Skeletal muscle tissue (tissue), 4 donors: ENCODE measurements around the gene CCDC183. TPM values are rescaled to one million over a fixed set of nuclear protein-coding genes. Genes with fewer than 3 reads are reported as not detected.
A peak's percentile ranks its signal among the peaks of the same experiment; 100 is the strongest.
"Not testable (repeated sequence)": the region's sequence is repeated elsewhere in the genome, so short reads cannot be mapped to it uniquely, and the experiment has no call there.

Experiments
- H3K27ac ChIP-seq: one replicate; pipeline ENCODE4 v1.7.0; 2013; ENCODE audit warnings: mild to moderate bottlenecking, low read depth, low read length, inconsistent platforms
- H3K27me3 ChIP-seq, 3 donors: one replicate each; pipeline ENCODE4 v1.7.0; 2013; ENCODE audit warnings: low read length in 3 of 3; ENCODE audit not compliant: control insufficient read depth in 3 of 3, insufficient read depth in 3 of 3
- H3K36me3 ChIP-seq, 3 donors: one replicate each; pipeline ENCODE4 v1.7.0; 2013; ENCODE audit warnings: low read length in 3 of 3; ENCODE audit not compliant: control insufficient read depth in 3 of 3, insufficient read depth in 3 of 3
- H3K4me1 ChIP-seq, 3 donors: one replicate each; pipeline ENCODE4 v1.7.0; 2013; ENCODE audit warnings: low read length in 3 of 3, mild to moderate bottlenecking in 3 of 3; ENCODE audit not compliant: control insufficient read depth in 3 of 3, insufficient read depth in 3 of 3
- H3K4me3 ChIP-seq, 3 donors: one replicate each; pipeline ENCODE4 v1.7.0; 2013; ENCODE audit warnings: low read length in 3 of 3
- H3K9ac ChIP-seq, 3 donors: one replicate each; pipeline ENCODE4 v1.7.0; 2013; ENCODE audit warnings: low read length in 3 of 3, mild to moderate bottlenecking in 3 of 3, moderate library complexity in 2 of 3, low read depth in 1 of 3
- H3K9me3 ChIP-seq, 3 donors: one replicate each; pipeline ENCODE4 v1.7.0; 2013; ENCODE audit warnings: low read length in 3 of 3; ENCODE audit not compliant: control insufficient read depth in 3 of 3
- total RNA-seq: library from RNA; depleted of rRNA; stranded (reverse); fragments of >200 nt; gene quantifications from one replicate; pipeline ENCODE4 v1.2.3, GENCODE V29; 2014
- donor health status: Osteomylitis.

The CCDC183 gene
- total RNA-seq, 1 donor from 2014 or later, result 1.0 TPM

GRCh38 chr9:136790640-136791515, 5.3 kb upstream of the CCDC183 start, which contains the start of gene TMEM141:
Gene TMEM141, plus strand, starts transcription at chr9:136791344. Its CDS starts 27 bp downstream, at chr9:136791371.
- peak within 1 kb of the TSS; percentile 95 for H3K27ac ChIP-seq
- peaks cover 13 to 15% (median 14%) of the 10 kb centered on the region in 3 donors for H3K4me1 ChIP-seq
- H3K9me3 ChIP-seq, result no peaks in the 10 kb centered on the region
- H3K9ac ChIP-seq, result peak within 1 kb of the TSS; percentile 77 to 94 (median 87)
- peak within 1 kb of the TSS; percentile 87 to 95 (median 93) for H3K4me3 ChIP-seq
- H3K27me3 ChIP-seq, result peaks cover 0 to under 1% (median 0%) of the 10 kb centered on the region in 3 donors
- peaks cover 0 to 8% (median 7%) of the 10 kb centered on the region in 3 donors for H3K36me3 ChIP-seq

DNA sequence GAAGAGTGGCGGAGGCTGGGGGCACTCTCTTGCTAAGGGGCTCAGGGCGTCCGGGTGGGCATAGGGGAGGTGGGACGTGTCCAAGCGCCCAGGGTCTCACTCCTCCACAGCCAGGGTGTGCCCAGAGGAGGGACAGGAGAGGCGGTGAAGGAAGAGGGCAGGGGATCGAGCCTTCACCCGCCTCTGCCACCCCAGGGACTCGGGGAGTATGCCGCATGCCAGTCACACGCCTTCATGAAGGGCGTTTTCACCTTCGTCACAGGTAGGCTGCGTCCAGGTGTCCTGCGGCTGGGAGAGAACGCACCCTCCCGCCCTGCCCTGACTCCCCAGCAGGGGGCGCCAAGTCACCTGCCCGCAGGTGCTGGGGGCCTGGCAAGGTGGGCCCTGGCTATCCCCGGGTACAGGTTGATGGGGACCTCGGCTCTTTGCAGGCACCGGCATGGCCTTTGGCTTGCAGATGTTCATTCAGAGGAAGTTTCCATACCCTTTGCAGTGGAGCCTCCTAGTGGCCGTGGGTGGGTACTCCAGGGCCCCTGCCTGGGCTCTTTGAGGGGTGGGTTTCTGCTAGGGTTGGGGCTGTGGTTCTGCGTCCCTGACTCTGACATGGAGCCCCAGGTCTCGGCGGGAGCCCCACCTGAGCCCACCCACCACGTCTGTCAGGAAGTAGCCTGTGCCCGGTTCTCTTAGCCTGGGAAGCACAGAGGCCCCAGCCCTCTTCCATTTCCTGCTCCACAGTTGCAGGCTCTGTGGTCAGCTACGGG, 4.4 kb upstream of the CCDC183 start:
- Histone ChIP-seq H3K4me3 (peak overlapping the region; percentile 87 to 95 (median 93)), H3K36me3 (peaks cover 0 to 8% (median 7%) of the 10 kb centered on the region in 3 donors), H3K9ac (peak overlapping the region; percentile 77 to 94 (median 87)), H3K27ac (peak overlapping the region; percentile 95), H3K9me3 (no peaks in the 10 kb centered on the region), H3K27me3 (peaks cover 0 to 9% (median 4%) of the 10 kb centered on the region in 3 donors), H3K4me1 (peaks cover 15 to 19% (median 17%) of the 10 kb centered on the region in 3 donors)

DNA sequence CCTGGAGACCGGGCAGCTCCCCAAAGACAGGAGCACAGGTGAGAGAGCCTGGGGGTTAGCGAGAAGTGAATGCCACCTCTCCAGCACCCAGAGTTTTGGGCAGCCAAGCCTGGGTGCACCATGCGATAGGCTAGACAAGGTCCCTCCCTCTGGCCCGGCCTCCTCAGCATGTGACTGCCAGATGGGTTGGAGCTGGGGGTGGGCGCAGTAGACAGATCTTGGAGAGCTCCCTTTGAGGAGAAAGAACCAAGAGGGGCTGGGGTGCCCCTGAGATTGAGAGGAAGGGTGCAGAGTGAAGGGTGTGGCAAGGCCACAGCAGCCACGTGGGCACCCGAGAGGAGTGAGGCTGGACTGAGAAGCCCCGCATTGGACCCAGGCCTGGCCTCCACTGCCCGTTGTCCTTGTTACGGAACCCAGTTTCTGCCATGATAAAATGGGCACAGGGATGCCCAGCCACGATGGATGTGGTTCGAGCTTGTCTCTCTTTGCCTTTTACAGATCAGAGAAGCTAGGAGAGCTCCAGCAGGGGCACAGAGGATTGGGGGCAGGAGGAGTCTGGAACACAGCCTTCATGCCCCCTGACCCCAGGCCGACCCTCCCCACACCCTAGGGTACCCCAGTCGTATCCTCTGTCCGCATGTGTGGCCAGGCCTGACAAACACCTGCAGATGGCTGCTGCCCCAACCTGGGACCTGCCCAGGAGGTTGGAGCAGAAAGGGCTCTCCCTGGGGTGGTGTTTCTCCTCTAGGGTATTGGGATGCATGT, 3.6 kb upstream of the CCDC183 start:
- peaks cover 0 to 14% (median 7%) of the 10 kb centered on the region in 3 donors for H3K27me3 ChIP-seq
- H3K4me1 ChIP-seq, result peaks cover 18 to 19% (median 19%) of the 10 kb centered on the region in 3 donors
- no peak overlapping the region for H3K27ac ChIP-seq
- H3K36me3 ChIP-seq, result peaks cover 0 to 8% (median 7%) of the 10 kb centered on the region in 3 donors
- no peaks in the 10 kb centered on the region for H3K9me3 ChIP-seq
- H3K4me3 ChIP-seq, result peak overlapping the region; percentile 87 to 95 (median 93)
- H3K9ac ChIP-seq, result peak overlapping the region in 2 of 3 donors; percentile 38 to 94

DNA sequence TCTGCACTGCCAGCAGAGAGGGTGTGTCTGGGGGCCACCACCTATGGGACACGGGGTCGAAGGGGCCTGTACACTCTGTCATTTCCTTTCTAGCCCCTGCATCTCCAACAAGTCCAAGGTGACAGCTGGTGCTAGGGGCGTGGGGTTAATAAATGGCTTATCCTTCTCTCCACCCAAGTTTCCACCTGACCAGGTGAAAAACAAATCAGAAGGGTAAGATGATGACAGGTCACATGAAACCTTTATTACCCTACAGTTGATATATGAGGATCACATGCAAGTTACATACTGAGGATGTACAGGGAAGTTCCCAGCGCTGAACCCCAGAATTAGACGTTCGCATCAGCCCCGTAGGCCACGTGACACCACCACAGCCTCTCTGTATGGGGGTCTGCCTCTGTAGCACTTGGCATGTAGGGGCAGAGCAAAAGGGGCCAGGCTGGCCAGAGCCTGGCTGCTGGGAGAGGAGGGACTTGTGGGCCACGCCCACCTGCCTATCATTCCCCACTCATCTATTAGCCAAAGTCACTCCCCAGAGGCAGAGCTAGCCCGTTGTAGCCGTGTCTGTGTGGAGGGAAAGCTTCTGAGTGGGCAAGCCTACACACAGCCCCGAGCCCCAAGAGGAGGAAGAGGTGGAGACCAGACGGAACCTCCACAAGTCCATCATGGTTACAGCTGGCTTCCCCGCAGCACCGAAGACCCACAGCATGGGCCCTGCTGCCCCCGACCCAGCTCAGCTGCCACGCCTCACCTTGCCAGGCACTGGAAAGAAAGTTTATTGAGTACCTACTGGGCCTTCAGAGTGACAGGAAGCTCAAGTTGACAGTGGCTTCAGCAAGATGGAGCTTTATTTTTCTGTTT, 2.8 kb upstream of the CCDC183 start:
- no peak overlapping the region for H3K27ac ChIP-seq

GRCh38 chr9:136794281-136794999, 1.7 kb upstream of the CCDC183 start:
- no peak overlapping the region for H3K4me3 ChIP-seq
- H3K4me1 ChIP-seq, result peaks cover 21 to 28% (median 23%) of the 10 kb centered on the region in 3 donors
- H3K27ac ChIP-seq, result no peak overlapping the region

More for the DNA sequence above, 2.8 kb upstream of the CCDC183 start:
- peaks cover under 1 to 14% (median 10%) of the 10 kb centered on the region in 3 donors for H3K27me3 ChIP-seq
- peaks cover 18 to 19% (median 19%) of the 10 kb centered on the region in 3 donors for H3K4me1 ChIP-seq
- no peaks in the 10 kb centered on the region for H3K9me3 ChIP-seq
- H3K36me3 ChIP-seq, result peaks cover 0 to 8% (median 7%) of the 10 kb centered on the region in 3 donors
- no peak overlapping the region for H3K4me3 ChIP-seq
- no peak overlapping the region for H3K9ac ChIP-seq

GRCh38 chr9:136795000-136795348, 1.2 kb upstream of the CCDC183 start:
- Histone ChIP-seq H3K4me3 (no peak overlapping the region), H3K36me3 (peaks cover 0 to 8% (median 7%) of the 10 kb centered on the region in 3 donors), H3K27ac (no peak overlapping the region), H3K4me1 (peaks cover 26 to 33% (median 28%) of the 10 kb centered on the region in 3 donors), H3K27me3 (peaks cover 17 to 30% (median 23%) of the 10 kb centered on the region in 3 donors), H3K9ac (no peak overlapping the region), H3K9me3 (no peaks in the 10 kb centered on the region)

More at GRCh38 chr9:136794281-136794999, 1.7 kb upstream of the CCDC183 start:
- Histone ChIP-seq H3K9ac (no peak overlapping the region), H3K27me3 (peaks cover 12 to 25% (median 21%) of the 10 kb centered on the region in 3 donors), H3K36me3 (peaks cover 0 to 8% (median 7%) of the 10 kb centered on the region in 3 donors), H3K9me3 (no peaks in the 10 kb centered on the region)

GRCh38 chr9:136796775-136797347, 723 bp downstream of the CCDC183 start:
- H3K36me3 ChIP-seq, H3K27ac ChIP-seq, H3K9me3 ChIP-seq, H3K4me3 ChIP-seq: not testable (repeated sequence)
- peaks cover 26 to 44% (median 27%) of the 10 kb centered on the region in 3 donors for H3K27me3 ChIP-seq
- peaks cover 25 to 28% (median 27%) of the 10 kb centered on the region in 3 donors for H3K4me1 ChIP-seq
- peak overlapping the region in 1 of 3 donors; percentile 16 for H3K9ac ChIP-seq

GRCh38 chr9:136798708-136799078, 2.6 kb downstream of the CCDC183 start:
- H3K4me1 ChIP-seq, result peaks cover 18 to 22% (median 22%) of the 10 kb centered on the region in 3 donors
- peak overlapping the region in 1 of 3 donors; percentile 25 for H3K9ac ChIP-seq

More at GRCh38 chr9:136798708-136799078, 2.6 kb downstream of the CCDC183 start:
- Histone ChIP-seq H3K27me3 (peaks cover 32 to 51% (median 33%) of the 10 kb centered on the region in 3 donors), H3K4me3 (no peak overlapping the region), H3K9me3 (no peaks in the 10 kb centered on the region), H3K27ac (no peak overlapping the region), H3K36me3 (no peaks in the 10 kb centered on the region)
